ENCODE data around the gene RBM14. TPM values are rescaled to one million over a fixed set of nuclear protein-coding genes. Genes with fewer than 3 reads are reported as not detected.
A peak's percentile ranks its signal among the peaks of the same experiment; 100 is the strongest.
"Not testable (repeated sequence)": the region's sequence is repeated elsewhere in the genome, so short reads cannot be mapped to it uniquely, and the experiment has no call there.

Gene RBM14
- polyA plus RNA-seq, 4 donors = 50.9 to 94.3 (median 64.1) TPM

DNA sequence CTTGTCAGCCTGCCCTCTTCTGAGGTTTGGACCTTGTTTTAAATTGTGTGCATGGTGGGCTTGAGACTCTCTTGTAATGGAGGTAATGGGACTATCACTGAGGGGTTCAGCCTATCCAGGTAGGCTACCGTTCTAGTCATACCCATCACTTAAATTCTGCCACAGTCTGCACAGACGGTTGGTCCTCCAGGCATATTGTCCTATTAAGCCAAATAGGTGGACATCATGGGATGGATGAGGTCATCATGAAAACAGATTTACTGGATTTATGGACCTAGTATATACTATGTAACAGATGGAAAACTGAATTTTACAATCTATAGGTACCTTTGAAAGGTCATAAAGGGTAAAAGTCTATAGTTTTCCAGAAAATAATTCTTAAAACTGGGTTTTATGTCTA, 12.9 kb downstream of the RBM14 start:
- DNase-seq (ENCODE audit: low read depth in 4 of 4, low spot score in 3 of 4) = no peak

- DNase-seq (ENCODE audit: low read depth in 4 of 4, low spot score in 3 of 4) = no peak
These were observed 15.5 kb downstream of the RBM14 start for GRCh38 chr11:66631883-66632282.

GRCh38 chr11:66632952-66633351, 16.5 kb downstream of the RBM14 start:
- DNase-seq (ENCODE audit: low read depth in 4 of 4, low spot score in 3 of 4) = no peak

- no peak for DNase-seq (ENCODE audit: low read depth in 4 of 4, low spot score in 3 of 4)
These were observed 20.0 kb downstream of the RBM14 start for GRCh38 chr11:66636411-66636810.

DNA sequence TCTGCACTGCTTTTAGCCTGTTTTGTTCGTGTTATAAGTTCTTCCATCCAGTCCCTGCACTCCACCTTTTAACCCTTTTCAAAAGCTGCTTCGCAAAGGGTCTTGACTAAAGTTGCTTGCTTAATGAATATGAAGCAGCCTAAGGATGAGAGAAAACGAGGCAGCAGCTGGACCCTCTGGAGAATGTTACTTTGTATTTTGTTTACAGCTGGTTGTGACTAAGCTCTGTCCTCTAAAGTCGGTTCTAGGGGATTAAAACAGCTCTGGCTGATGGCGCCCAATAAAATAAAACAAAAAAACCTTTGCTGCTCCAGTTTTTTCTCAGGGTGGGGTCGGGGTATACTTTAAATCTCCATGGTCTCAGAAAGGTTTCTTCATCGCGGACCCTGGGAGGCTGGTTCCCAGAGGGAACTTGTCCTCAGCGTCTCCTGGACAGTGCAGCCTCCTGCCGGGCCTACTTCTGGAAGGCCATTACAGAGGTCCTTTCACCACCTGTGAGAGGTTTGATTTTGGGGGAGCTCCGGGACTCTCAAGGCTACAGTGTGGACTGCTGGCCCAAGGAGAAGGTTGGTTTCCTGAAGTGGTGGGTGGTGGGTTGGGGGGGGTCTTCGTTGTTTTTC, 21.2 kb downstream of the RBM14 start:
- DNase-seq (ENCODE audit: low read depth in 4 of 4, low spot score in 3 of 4) = peak in 1 of 4 donors; percentile 7

GRCh38 chr11:66638177-66639065, 22.0 kb downstream of the RBM14 start, which contains the start of gene RBM4:
TSS of gene RBM4 (plus strand) at chr11:66638703. CDS start at chr11:66639712, 1,009 bp downstream.
- DNase-seq (ENCODE audit: low read depth in 4 of 4, low spot score in 3 of 4) = peak; percentile 99 to 100 (median 100)

- DNase-seq (ENCODE audit: low read depth in 4 of 4, low spot score in 3 of 4) = peak; percentile 28 to 36 (median 32)
These were observed 22.8 kb downstream of the RBM14 start for GRCh38 chr11:66639066-66639813.

GRCh38 chr11:66639814-66640340, 23.4 kb downstream of the RBM14 start:
- not testable (repeated sequence) for DNase-seq (ENCODE audit: low read depth in 4 of 4, low spot score in 3 of 4)

GRCh38 chr11:66641834-66642233, 25.4 kb downstream of the RBM14 start:
- no peak for DNase-seq (ENCODE audit: low read depth in 4 of 4, low spot score in 3 of 4)

- DNase-seq (ENCODE audit: low read depth in 4 of 4, low spot score in 3 of 4) = no peak
These were observed 27.5 kb downstream of the RBM14 start for GRCh38 chr11:66643745-66644437.

DNA sequence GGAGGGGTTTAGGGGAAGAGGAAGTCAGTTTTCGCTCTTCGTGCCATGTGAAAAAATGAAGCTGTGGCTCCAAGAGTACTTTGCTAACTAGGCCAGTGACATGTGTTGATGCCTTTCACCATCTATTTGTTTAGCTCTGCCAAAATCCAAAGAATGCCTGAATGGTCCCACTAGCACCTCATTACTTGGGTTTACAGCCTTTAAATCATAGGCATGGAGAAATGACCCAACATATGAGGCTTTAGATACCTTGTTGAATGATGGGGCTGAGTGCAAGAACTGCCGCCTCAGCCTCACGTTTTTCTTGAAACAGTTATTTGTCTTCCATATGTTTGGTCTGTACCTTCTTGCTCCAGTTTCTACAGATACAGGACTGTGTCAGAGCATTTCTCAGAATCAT, 30.4 kb downstream of the RBM14 start:
- no peak for DNase-seq (ENCODE audit: low read depth in 4 of 4, low spot score in 3 of 4)

DNA sequence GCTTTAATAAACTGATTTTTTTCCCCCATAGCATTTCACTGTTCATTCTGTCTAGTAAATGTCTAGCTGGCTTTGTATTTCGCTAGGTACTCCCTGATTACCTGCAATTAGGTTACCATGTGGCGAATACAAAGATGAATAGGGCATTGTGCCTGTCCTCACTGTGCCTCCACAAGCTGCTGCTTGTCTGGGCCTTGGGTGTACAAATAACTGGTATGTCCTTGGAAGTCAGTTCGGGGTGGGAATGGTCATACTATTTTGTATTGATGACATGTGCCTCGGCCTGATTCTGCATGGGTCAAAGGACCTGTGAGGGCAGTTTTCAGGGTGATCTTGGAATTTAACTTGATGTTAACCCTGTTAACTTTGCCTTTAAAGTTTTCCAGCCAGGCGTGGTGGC, 33.5 kb downstream of the RBM14 start:
- DNase-seq (ENCODE audit: low read depth in 4 of 4, low spot score in 3 of 4) = no peak

DNA sequence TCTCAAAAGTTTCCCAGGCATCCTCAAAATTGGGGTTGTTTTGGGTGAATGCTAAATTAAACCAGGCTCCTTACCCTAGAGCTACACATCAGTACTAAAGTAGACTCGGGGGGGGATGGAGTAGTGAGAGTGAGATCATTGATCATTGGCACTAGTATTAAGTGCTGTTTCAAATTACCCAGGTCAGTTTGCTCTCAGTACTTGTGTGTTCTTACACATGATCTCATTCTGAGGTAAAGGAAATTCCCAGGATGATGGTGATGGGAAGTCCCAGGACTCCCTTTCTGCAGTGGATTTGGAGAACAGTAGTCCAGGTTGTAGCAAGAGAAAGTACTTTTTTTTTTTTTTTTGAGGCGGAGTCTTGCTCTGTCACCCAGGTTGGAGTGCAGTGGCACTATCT, 34.6 kb downstream of the RBM14 start:
- no peak for DNase-seq (ENCODE audit: low read depth in 4 of 4, low spot score in 3 of 4)

DNA sequence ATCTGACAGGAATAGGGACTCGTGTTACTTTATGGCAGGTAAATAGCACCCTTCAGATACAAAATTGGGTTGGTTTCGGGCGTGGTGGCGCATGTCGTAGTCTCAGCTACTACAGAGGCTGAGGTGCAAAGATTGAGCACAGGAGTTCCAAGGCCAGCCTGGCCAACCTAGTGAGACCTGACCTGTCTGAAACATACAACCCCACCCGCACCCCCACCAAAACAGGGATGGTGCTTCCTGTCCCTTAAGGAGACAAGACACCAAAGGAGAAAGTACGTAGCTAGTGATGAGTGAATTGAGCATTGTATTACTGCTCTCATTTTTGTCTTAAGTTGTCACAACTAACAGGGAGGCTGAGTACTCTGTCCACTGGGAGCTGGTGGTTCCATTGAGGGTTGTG, 36.2 kb downstream of the RBM14 start:
- DNase-seq (ENCODE audit: low read depth in 4 of 4, low spot score in 3 of 4) = no peak

DNA sequence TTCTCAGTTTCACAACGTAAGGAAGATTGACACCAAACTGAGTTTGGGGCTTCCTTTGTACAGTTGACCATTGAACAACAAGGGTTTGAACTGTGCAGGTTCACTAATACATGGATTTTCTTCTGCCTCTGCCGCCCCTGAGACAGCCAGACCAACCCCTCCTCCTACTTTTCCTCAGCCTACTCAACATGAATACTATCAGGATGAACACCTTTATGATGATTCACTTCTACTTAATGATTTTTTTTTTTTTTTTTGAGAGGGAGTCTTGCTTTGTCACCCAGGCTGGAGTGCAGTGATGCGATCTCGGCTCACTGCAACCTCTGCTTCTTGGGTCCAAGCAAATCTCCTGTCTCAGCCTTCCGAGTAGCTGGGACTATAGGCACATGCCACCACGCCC, 36.7 kb downstream of the RBM14 start:
- DNase-seq (ENCODE audit: low read depth in 4 of 4, low spot score in 3 of 4) = no peak

DNA sequence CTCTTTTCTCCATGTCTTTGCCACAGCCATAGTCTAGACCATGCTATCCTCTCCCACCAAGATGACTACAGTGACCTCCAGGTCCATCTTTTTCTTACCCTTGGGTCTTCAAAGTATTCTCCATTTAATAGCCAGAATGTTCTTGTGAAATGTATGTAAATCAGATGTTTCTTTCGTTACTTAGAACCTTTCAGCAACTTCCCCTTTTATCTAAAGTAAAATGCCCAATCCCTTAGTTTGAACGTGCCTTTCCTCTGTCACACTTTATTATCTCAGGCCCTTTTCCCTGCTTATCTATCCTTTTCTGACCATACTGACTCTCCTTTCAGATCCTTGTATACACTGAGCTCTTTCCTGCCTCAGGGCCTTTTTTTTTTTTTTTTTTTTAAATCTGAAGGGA, 43.3 kb downstream of the RBM14 start:
- no peak for DNase-seq (ENCODE audit: low read depth in 4 of 4, low spot score in 3 of 4)

GRCh38 chr11:66663741-66664296, 47.4 kb downstream of the RBM14 start:
- DNase-seq (ENCODE audit: low read depth in 4 of 4, low spot score in 3 of 4) = no peak

DNA sequence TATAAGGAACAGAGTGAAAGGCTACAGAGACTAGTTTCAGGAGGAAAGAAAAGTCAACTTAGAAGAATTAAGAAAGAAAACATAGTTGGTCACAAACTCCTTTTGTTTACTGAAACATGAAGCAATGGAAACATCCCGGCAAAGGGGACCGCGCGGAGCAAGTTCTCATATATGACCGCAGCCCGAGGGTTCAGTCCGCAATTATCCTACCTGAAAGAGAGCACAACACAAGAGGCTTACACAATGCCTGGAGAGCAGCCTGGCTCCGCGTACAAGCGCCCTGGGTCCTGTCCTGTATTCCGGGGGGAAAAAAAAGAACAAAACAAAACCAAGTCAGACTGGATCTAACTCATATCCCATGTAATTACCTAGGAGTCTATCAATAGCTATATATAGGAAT, 48.9 kb downstream of the RBM14 start:
- DNase-seq (ENCODE audit: low read depth in 4 of 4, low spot score in 3 of 4) = no peak

GRCh38 chr11:66670816-66671215, 54.4 kb downstream of the RBM14 start:
- no peak for DNase-seq (ENCODE audit: low read depth in 4 of 4, low spot score in 3 of 4)

DNA sequence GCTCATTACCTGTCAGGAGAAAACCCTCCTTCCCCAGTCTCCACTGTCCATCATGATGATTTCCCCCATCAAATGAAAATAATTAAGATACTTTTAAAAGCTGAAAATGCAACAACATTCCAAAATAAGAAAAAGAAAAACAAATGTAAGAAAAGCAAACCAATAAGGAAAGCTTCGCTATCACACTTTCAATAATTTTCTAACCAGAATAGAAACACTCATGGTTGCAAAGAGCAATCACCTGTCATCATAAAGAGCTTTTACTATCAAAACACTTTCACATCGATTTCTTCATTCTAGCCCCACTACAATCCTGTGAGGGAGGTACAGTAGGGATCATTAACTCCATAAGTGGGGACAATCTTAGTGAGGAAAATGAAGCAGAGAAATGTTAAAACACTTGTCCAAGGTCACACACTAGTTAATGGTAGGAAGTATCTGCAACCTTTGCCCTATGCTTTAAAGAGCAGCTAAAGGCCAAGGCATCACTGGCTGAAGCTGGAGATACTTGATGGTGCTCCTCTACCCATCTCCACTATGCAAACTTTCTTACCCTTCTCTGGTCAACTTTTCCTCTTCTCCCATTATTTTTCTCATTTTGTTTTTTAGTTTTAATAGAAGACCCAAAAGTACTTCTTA, 58.7 kb downstream of the RBM14 start:
- DNase-seq (ENCODE audit: low read depth in 4 of 4, low spot score in 3 of 4) = no peak

Measured in left renal pelvis (tissue), 4 donors.